Gastrocnemius medialis (tissue), 4 donors: Measurements from ENCODE around the gene ZBTB49.

ENCODE experiments used
- CTCF ChIP-seq, 5 experiments: fragments of 450-650 bp in 3 of 5; fragments of 200-600 bp in 2 of 5; sonication (generic) in 2 of 5; IDR thresholded peaks in 4 of 5; conservative IDR thresholded peaks in 1 of 5; 1 replicate in 4 of 5; 2 replicates in 1 of 5; pipeline ENCODE4 v1.5.1; 2016 to 2019; ENCODE audit warnings: antibody characterized with exemption in 5 of 5, mild to moderate bottlenecking in 3 of 5, moderate library complexity in 3 of 5
- POLR2A ChIP-seq, 2 donors: fragments of 450-650 bp; IDR thresholded peaks; one replicate each; pipeline ENCODE4 v1.6.1; 2017; ENCODE audit warnings: antibody characterized with exemption in 2 of 2, mild to moderate bottlenecking in 2 of 2, moderate library complexity in 2 of 2

DNA sequence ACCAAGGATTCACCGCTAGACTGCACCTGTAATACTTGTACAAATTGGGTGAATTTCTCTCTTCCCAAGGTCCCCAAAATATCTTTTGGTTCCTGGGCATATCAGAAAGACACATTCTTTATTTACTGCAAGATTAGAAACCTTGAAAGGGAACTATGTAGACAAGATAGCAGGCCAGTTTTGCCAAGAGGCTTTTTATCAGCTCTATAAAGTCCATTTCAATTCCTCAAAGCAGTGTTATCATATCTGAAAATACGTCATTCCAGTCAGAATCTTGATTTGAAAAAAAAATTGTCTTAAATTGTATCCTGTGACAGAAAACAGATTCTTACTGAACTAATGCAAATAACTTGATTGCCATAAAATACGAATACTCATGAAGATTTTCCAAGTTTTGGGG lies 59.8 kb downstream of the ZBTB49 start:
- TF ChIP-seq CTCF (IDR thresholded peaks at IDR 0.05 in 4 of 5, conservative IDR thresholded peaks at IDR 0.05 in 1 of 5) (no peak), POLR2A (IDR thresholded peaks at IDR 0.05) (no peak)
